Skeletal muscle cell (primary cell): Measurements from ENCODE around the gene RAB11FIP3.

Experiments
- DNase-seq: peaks from one replicate; pipeline ENCODE4 v3.0.0-alpha.2; 2010; ENCODE audit warnings: low read depth
- H3K4me3 ChIP-seq: 2 replicates; pipeline ENCODE4 v1.5.1; 2011; ENCODE audit warnings: low read depth, mild to moderate bottlenecking, control low read depth, low read length, moderate library complexity

RAB11FIP3 gene

GRCh38 chr16:539901-540530 is 114.6 kb downstream of the RAB11FIP3 start:
- H3K4me3 ChIP-seq: no peak overlapping the region
- no peak for DNase-seq

GRCh38 chr16:540645-541340 is 115.3 kb downstream of the RAB11FIP3 start:
- H3K4me3 ChIP-seq: no peak overlapping the region
- no peak for DNase-seq

DNA sequence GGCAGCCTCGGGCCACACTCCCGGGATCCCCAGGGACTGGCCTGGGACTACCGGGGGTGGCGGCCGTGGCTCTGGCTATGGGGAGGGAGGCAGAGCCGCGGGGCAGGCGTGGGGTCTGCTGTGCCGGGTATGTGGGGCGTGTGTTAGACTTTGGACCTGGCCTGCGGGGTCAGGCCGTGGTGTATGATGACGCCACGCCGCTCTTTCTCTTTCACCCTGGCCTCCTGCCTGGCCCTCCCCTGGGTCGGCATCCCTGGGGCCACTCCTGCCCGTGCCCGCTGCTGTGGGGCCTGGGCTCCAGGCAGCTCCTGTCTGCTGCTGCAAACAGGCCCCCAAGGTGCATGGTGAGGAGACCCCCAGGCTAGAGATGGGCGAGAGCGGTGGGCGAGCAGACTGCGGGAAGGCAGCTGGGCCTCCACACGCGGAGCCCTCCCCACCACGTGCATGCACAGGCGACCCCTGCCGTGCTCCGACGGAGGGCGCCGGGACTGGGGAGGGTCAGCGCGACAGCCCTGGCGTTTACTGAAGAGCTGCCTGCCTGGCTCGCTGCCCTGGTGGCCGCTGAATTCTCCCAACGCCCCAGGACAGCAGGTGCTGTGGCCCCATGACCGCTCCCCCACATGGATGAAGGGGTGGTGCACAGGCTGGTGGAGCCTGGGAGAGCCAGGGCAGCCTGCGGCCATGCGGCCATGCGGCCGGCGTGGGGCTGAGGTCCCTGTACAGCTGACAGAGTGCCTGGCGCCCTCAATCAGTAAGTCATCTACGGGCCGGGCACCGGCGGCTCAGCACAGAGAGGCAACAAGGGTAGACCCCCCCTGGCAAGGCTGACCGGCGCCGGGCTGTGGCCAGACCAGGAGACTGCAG is 118.1 kb downstream of the RAB11FIP3 start:
- DNase-seq: no peak
- H3K4me3 ChIP-seq: no peak overlapping the region

DNA sequence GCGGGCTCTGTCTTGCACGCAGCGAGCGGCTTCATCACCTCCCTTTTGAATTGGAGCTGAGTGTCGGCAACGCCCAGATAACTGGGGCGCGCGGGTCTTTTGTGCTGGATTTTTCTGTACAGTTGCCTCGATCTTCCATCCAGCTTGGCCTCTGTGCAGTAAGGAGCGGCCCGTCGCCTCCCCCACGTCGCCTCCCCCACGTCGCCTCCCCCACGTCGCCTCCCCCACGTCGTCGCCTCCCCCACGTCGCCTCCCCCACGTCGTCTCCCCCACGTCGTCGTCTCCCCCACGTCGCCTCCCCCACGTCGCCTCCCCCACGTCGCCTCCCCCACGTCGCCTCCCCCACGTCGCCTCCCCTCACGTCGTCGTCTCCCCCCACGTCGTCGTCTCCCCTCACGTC is 119.1 kb downstream of the RAB11FIP3 start:
- H3K4me3 ChIP-seq: no peak overlapping the region

GRCh38 chr16:546909-547770 is 121.7 kb downstream of the RAB11FIP3 start:
- H3K4me3 ChIP-seq: no peak overlapping the region

More for the DNA sequence above, 119.1 kb downstream of the RAB11FIP3 start:
- DNase-seq: no peak

GRCh38 chr16:548586-548985 is 123.1 kb downstream of the RAB11FIP3 start:
- no peak for DNase-seq
- no peak overlapping the region for H3K4me3 ChIP-seq

More at GRCh38 chr16:546909-547770, 121.7 kb downstream of the RAB11FIP3 start:
- no peak for DNase-seq

DNA sequence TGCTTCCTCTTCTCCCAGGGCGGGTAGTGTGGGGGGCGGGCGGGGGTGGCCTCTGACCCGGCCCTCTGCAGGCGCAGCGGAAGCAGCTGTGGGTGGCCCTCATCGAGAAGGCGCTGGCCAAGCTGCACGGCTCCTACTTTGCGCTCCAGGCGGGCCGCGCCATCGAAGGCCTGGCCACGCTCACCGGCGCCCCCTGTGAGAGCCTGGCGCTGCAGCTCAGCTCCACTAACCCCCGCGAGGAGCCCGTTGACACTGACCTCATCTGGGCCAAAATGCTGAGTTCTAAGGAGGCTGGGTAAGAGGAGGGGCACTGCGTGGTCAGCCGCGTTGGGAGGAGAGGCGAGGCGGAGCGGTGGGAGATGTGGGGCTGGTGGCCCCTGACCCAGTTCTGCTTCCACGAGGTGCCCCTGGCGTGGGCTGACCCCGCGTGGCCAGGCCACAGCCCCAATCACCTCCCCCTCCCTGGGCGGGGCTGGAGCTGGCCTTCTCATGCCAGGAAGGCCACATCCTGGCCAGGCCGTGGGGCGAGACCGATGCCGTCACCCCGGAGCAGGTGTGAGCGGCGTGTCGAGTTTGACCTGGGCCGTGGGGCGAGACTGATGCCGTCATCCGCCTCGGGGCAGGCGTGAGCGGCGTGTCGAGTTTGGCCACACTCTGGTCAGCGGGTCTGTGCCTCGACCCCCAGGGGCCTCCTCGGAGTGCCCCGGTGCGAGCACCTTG is 124.3 kb downstream of the RAB11FIP3 start:
- H3K4me3 ChIP-seq: no peak overlapping the region
- no peak for DNase-seq

DNA sequence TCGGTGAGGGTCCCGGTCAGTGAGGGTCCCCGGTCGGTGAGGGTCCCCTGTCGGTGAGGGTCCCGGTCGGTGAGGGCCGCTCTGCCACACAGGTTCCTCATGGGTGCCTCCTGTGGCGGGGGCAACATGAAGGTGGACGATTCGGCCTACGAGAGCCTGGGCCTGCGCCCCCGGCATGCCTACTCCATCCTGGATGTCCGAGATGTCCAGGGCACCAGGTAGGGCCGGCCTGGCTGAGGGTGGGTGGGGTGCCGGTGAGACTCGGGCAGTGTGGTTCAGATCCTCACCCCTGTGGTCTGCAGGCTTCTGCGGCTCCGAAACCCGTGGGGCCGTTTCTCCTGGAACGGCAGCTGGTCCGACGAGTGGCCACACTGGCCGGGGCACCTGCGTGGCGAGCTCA is 125.8 kb downstream of the RAB11FIP3 start:
- no peak for DNase-seq
- H3K4me3 ChIP-seq: no peak overlapping the region

GRCh38 chr16:552171-552570 is 126.7 kb downstream of the RAB11FIP3 start:
- H3K4me3 ChIP-seq: no peak overlapping the region
- DNase-seq: no peak

- H3K4me3 ChIP-seq: no peak overlapping the region
- DNase-seq: no peak
Observed at GRCh38 chr16:553601-554296, 128.3 kb downstream of the RAB11FIP3 start.

GRCh38 chr16:554297-554621 is 128.8 kb downstream of the RAB11FIP3 start:
- DNase-seq: no peak
- no peak overlapping the region for H3K4me3 ChIP-seq

DNA sequence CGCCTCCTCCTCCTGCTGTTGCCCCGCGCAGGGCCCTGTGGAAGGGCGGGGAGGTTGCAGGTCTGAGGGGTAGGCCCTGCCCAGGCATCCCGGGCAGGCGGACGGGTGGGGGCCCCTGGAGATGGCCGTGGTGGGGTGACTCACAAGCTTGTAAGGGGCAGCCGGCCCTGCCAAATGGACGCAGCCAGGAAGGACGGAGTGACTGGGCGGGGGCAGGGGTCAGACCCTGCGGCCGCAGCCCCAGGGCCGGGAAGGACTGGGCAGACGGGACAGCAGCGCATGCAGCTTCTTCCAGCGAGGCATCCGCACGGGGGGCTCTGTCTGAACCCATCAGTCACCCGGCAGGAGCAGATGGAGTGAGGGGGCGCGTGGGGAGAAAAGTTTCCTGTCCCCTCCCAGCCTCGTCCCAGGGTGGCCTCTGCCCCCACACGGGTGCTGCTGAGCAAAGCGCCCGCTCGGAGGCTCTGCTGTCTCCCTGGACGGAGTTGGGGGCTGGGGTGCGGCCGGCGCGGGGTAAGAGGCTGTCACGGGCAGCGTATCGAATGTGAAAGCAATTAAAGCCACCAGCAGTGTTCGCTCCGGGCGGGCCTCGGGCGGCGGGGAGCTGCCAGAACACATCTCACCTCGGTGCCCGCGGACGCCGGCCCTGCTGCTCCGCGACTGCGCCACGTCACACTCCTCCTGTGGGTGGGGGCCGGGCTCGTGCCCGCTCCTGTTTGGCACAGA is 129.4 kb downstream of the RAB11FIP3 start:
- no peak overlapping the region for H3K4me3 ChIP-seq
- no peak for DNase-seq

DNA sequence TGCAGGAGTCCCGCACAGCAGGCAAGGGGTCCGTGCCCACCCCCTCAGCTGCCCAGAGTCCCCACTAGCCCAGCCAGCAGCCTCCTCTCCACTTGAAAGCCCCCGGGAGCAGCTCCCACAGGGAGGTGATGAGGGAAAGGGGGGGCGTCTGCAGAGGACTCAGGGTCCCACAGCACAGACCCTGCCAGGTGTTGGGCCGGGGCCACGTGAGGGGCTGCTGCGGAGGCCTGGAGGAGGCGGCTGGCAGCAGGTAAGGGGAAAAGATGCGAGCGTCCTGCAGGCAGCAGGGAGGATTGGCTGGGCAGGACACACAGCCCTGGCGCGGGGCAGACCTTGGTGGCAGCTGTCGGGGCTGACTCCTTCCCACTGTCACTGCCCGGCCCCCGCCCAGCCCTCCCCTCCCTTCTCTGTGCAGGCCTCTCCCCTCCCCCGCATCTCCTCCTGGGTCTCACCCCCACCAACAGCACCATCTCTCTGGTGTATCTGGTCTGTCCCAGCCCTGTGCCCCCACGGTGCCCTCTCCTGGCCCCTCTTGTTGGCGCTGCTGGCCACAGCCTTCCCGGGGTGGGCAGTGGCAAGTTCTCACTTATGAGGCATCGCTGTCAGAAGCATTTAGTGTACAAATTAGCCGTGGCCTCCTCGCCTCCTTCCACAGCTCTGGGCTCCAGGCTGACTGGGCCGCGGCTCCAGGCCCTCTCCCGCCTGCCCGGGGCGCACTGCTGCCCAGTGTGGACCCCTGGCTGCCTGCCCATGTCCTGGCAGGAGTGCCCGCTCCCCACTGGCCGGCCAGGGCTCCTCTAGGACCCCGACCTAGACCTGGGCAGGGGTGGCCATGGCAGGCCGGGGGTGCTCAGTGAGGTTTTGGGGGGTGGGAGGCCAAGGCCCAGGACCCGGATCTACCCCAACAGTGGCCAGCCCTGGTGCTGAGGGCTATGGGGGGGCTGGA is 130.4 kb downstream of the RAB11FIP3 start:
- no peak for DNase-seq
- no peak overlapping the region for H3K4me3 ChIP-seq

DNA sequence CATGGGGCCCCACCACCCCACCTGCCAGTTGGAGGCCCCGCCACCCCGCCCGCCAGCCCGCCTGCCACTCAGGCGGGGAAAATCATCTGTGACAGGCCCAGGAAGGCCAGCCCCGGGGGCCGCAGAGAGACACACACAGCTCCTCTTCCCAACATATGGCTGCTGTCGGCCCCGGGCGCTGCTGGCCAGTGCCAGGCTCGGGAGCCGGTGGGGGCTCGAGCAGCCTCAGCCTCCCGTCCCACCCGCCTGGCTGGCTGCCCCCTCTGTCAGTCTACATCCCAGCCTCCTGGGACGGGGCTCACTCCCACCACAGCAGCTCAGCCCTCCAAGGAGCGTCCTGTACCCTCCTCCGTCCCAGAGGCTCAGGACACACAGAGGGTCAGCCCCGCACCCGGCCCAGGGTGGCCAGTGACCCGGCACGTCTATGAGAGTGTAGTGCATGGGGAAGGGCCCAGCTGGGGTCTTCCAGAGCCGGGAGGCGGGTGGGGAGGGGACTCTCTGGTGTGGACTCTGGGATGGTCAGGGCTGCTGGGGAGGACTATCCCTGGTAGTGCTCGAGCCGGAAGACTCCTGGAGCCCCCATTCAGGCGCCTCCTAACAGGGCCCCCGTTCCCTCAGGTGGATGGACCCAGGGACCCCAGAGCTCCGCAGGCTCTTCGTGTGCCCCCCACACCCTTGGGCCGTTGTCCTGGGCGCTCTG is 131.2 kb downstream of the RAB11FIP3 start:
- no peak overlapping the region for H3K4me3 ChIP-seq
- no peak for DNase-seq

- no peak overlapping the region for H3K4me3 ChIP-seq
- no peak for DNase-seq
Observed at GRCh38 chr16:557463-558297, 132.2 kb downstream of the RAB11FIP3 start.
